Panc1 (cell line): ENCODE measurements around the gene RICTOR.

Experiments
- CTCF ChIP-seq: fragments of 450-650 bp; IDR thresholded peaks from 2 replicates; pipeline ENCODE4 v1.5.1; 2017; ENCODE audit warnings: mild to moderate bottlenecking
- POLR2AphosphoS5 ChIP-seq: IDR thresholded peaks from 2 replicates; pipeline ENCODE4 v1.6.1; 2012; ENCODE audit warnings: mild to moderate bottlenecking, low read depth, low read length, moderate library complexity
- SIN3A ChIP-seq: IDR thresholded peaks from 2 replicates; pipeline ENCODE4 v1.6.1; 2012; ENCODE audit warnings: low read depth, mild to moderate bottlenecking, low read length, moderate library complexity, borderline replicate concordance; ENCODE audit not compliant: insufficient read depth

DNA sequence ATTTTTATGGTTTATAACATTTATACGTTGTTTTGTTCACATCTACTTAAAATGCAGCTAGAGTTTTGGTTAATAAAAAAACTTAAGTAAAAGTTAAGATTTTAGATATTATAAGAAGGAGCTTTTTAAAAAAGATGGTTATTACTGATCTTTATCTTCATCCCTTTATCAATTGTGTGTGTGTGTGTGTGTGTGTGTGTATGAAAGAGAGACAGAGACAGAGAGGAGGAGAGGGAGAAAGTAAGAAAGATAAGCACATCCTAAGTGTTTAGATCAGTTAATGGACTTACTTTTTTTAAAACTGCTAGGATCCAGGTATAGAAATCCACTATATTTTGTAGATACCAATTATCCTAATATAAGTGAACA is 45.8 kb upstream of the RICTOR start:
- TF ChIP-seq POLR2AphosphoS5 (no peak), CTCF (no peak), SIN3A (no peak)
